H1 (cell line): ENCODE measurements around the gene POLR3GL. TPM values are rescaled to one million over a fixed set of nuclear protein-coding genes. Genes with fewer than 3 reads are reported as not detected.

Experiments
- BRCA1 ChIP-seq: IDR thresholded peaks from 2 replicates; pipeline ENCODE4 v1.6.1; 2012; ENCODE audit warnings: low read depth, low read length, improper control_type of control experiment
- CREB1 ChIP-seq: IDR thresholded peaks from 2 replicates; pipeline ENCODE4 v1.6.1; 2012; ENCODE audit warnings: inconsistent platforms
- GABPA ChIP-seq: IDR thresholded peaks from 2 replicates; pipeline ENCODE4 v1.6.1; 2011; ENCODE audit warnings: mild to moderate bottlenecking, low read length, moderate library complexity, borderline replicate concordance; ENCODE audit not compliant: insufficient read depth
- RAD21 ChIP-seq, 2 experiments: IDR thresholded peaks in 1 of 2; conservative IDR thresholded peaks in 1 of 2; 2 replicates each; pipeline ENCODE4 v1.6.1; 2011; ENCODE audit warnings: low read depth in 2 of 2, low read length in 2 of 2, improper control_type of control experiment in 1 of 2, inconsistent platforms in 1 of 2, mild to moderate bottlenecking in 1 of 2, moderate library complexity in 1 of 2
- SP4 ChIP-seq: IDR thresholded peaks from 2 replicates; pipeline ENCODE4 v1.6.1; 2012; ENCODE audit warnings: low read length, inconsistent platforms
- TAF1 ChIP-seq: IDR thresholded peaks from 2 replicates; pipeline ENCODE4 v1.6.1; 2011; ENCODE audit warnings: mild to moderate bottlenecking, low read depth, low read length
- polyA plus RNA-seq, 7 experiments: library from polyadenylated mRNA; depleted of rRNA in 3 of 7; stranded (reverse) in 5 of 7; unstranded in 2 of 7; fragments of >200 nt in 5 of 7; fragments of 200-250 nt in 2 of 7; gene quantifications; 1 replicate in 5 of 7; 2 replicates in 1 of 7; 4 replicates in 1 of 7; pipeline versions ENCODE4 v1.2.1 to v1.2.3, GENCODE V29; 2011 to 2013; ENCODE audit warnings: missing spikeins in 2 of 7, mixed read lengths in 2 of 7
- total RNA-seq: library from RNA; stranded (reverse); fragmentation: NEBNext Ultra II Directional; extraction: Animal tissue kit (Norgen Biotek cat#: 25700); gene quantifications from 2 replicates; pipeline ENCODE4 v1.2.1, GENCODE V29; 2021
- TF ChIP-seq, protein P1 (sequence below): IDR thresholded peaks from 2 replicates; pipeline ENCODE4 v1.6.1; 2012; ENCODE audit warnings: inconsistent platforms

POLR3GL gene
- total and polyA plus RNA-seq, 2 of the 8 experiments (the other 6 are each of a cell fraction or from before 2014, with no cell fraction given) = 3.1 to 3.9 TPM

GRCh38 chr1:146001709-146002108 is 37.2 kb downstream of the POLR3GL start (continued):
- no peak for TF ChIP-seq SP4
- TF ChIP-seq GABPA = no peak
- TF ChIP-seq BRCA1 = no peak
- no peak for TF ChIP-seq TAF1
- TF ChIP-seq, protein P1, sequence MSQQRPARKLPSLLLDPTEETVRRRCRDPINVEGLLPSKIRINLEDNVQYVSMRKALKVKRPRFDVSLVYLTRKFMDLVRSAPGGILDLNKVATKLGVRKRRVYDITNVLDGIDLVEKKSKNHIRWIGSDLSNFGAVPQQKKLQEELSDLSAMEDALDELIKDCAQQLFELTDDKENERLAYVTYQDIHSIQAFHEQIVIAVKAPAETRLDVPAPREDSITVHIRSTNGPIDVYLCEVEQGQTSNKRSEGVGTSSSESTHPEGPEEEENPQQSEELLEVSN = no peak
- no peak for TF ChIP-seq CREB1
- no peak for TF ChIP-seq RAD21 (IDR thresholded peaks at IDR 0.05 in 1 of 2, conservative IDR thresholded peaks at IDR 0.05 in 1 of 2; ENCODE audit: low read depth in 2 of 2, low read length in 2 of 2)
